RWPE1 (cell line): Measurements from ENCODE around the gene TPBGL.

Experiments
- CTCF ChIA-PET: fragments of 350-600 bp; sonication (Branson Sonifier 250); formaldehyde crosslinking; extraction: SDS; loops from one replicate; lab custom pipeline; 2021; lab: Yijun Ruan, JAX
- POLR2A ChIA-PET: fragments of 400-600 bp; formaldehyde crosslinking; extraction: SDS; loops from one replicate; lab custom pipeline; 2020; ENCODE audit warnings: antibody characterized with exemption; ENCODE audit not compliant: low non-redundant PET; lab: Yijun Ruan, JAX
- DNase-seq: peaks from one replicate; pipeline ENCODE4 v3.0.0; 2012; ENCODE audit warnings: low spot score
- H3K27ac ChIP-seq: fragments of 450-650 bp; 2 replicates; pipeline ENCODE4 v1.5.1; 2017
- CTCF ChIP-seq: fragments of 450-650 bp; conservative IDR thresholded peaks from 2 replicates; pipeline ENCODE4 v1.5.1; 2017; ENCODE audit warnings: low read depth, mild to moderate bottlenecking

The TPBGL gene

DNA sequence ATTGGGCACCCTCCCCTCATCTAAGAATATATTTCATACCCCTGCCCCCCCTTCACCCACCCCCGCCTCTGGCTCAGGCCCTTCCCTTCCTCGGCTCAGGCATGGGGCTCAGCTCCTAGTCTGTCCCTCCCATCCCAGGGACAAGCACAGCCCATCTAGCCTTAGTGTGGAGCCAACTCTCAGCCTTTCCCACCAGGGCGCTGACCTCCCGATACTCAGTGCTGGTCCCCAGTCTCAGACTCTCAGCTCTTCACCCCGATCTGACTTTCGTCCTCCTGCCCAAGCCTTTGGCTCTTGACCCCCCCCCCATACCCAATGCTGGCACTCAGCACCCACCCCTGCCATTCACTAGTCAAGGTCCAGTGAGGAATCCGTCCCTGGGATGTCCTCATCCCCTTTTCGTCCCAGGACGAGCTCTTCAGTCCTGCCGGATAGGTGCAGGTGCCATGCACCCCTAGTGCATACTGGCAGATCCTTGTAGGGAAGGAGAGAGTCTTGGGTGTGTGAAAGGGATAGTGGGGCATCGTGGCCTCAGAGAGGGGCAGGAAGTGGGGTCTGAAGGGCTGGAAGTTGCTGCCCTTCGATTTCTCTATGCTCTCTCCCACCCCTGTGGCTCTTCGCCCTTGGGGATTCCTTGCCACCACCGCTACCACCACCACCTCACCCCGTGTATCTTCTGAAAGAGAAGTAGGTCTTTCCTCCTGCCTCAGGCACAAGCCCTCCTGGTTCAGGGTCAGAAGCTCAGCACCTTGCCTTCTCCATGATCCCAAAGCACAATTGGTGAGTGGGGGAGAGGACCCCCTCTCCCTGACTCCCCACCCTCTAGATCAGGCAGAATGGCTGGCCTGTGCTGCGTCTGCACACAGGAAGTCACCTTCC lies 2.4 kb downstream of the TPBGL start:
- TF ChIP-seq CTCF = no peak
- ChIA-PET CTCF (interaction anchor here (0.6 to 2.3 kb wide), 10 partner anchors 10 to 562 kb away, joined by 3 to 18 read pairs (median 4); no protein-coding TSS in a partner anchor), POLR2A (no interaction called here)
- DNase-seq = no peak
- no peak overlapping the region for H3K27ac ChIP-seq

DNA sequence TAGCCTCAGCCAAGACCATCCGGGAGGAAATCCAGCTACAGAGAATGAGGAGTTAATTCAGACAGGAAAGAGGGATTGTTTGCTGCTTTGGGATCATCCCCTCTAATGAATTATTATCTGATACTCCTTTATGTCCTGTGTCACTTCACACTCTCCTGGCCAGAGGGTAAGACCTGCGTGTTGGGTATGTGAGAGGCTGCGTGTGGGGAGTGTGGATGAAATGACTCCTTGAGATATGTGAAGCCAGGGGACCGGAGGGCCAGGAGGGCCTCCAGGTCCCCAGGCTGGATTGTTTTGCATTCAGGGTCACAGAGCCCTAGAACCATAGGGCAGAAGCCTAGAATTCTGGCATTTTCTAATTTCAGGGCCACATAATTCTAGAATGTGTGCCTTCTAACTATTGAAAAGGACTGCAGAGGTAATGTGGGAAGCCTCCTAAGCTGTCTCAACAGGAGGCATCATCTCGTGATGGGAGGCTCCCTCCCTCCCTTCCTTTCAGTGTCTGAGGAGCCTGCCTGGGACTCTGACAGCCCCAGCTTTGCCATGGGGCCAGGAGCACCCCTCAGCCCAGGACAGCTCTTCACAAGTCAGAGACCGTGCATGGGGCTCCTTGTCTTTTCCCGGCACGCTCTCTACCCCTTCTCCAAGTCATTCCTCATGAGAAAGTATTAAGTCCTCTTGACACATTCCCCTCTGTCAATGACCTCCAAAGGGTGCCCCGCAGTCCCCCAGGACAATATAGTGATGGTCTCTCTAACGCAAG lies 3.7 kb downstream of the TPBGL start:
- TF ChIP-seq CTCF = no peak
- POLR2A ChIA-PET = no interaction called here
- no peak for DNase-seq
- CTCF ChIA-PET = interaction anchor here (1.4 kb wide), 1 partner anchor 104 kb away, joined by 3 read pairs; no protein-coding TSS in a partner anchor
- H3K27ac ChIP-seq = no peak overlapping the region

GRCh38 chr11:75245356-75246005 lies 4.9 kb downstream of the TPBGL start:
- H3K27ac ChIP-seq = no peak overlapping the region
- no peak for DNase-seq
- POLR2A ChIA-PET = no interaction called here
- CTCF ChIA-PET = interaction anchor here (1.4 kb wide), 1 partner anchor 105 kb away, joined by 3 read pairs; no protein-coding TSS in a partner anchor
- TF ChIP-seq CTCF = no peak

GRCh38 chr11:75246006-75246670 lies 5.6 kb downstream of the TPBGL start:
- H3K27ac ChIP-seq = no peak overlapping the region
- TF ChIP-seq CTCF = no peak
- ChIA-PET POLR2A (no interaction called here), CTCF (no interaction called here)
- no peak for DNase-seq

- no peak for DNase-seq
- ChIA-PET POLR2A (no interaction called here), CTCF (interaction anchor here (0.6 kb wide), 1 partner anchor 238 kb away, joined by 3 read pairs; no protein-coding TSS in a partner anchor)
- TF ChIP-seq CTCF = no peak
- H3K27ac ChIP-seq = no peak overlapping the region
Measured at GRCh38 chr11:75246671-75247350, 6.2 kb downstream of the TPBGL start.
